ENCODE results near the gene NUP98. TPM values are rescaled to one million over a fixed set of nuclear protein-coding genes. Genes with fewer than 3 reads are reported as not detected.
"Not testable (repeated sequence)": the region's sequence is repeated elsewhere in the genome, so short reads cannot be mapped to it uniquely, and the experiment has no call there.

NUP98 gene
- polyA plus RNA-seq, 3 donors from 2014 or later, result 16.2 to 38.1 (median 20.5) TPM

- peak overlapping the region in 4 of 5 donors; percentile 74 to 89 (median 80) for H3K4me3 Mint-ChIP-seq
Measured at GRCh38 chr11:3643102-3643546, 154.2 kb downstream of the NUP98 start.

DNA sequence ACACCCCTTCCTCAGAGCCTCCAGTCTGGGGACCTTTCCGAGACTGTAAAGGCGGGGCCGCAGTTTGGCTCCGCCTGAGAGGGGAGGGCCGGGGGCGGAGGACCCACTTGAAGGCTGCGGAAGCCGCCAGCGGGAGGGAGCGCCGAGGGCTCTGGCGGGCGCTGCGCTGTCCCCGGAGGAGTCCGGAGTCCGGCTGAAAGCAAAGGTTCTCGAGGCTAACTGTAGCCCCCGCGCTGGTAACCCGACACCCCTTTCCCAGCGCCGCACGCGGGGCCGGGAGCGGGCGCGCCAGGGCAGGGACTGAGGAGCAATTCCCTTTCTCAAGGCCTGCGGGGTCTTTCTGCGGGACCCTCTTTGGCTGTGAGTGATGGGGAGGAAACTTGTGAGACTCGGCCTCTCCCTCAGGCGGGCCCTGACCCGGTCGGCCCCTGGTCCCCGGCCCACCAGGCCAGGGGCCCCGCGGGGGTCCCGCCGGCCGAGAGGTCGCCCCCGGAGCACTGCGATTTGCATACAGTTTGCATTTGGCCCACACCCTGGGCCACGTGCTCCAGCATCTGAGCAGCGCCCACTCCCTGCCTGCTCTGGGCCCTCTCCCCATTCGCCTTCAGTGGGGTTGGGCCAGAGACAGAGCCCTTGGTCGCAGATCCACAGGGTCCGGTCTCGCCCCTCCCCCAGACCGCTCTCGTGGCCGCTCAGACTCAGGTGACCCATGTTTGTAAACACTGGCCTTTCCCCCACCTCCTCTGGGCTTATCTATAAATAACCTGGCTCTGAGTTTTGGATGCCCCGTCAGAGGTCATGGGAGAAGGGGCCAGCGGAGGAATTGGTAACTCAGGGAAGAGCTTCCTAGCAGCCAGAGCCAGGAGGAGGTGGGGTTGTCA is 155.0 kb downstream of the NUP98 start:
- Mint-ChIP-seq H3K36me3 (no peaks in the 10 kb centered on the region), H3K9me3 (peaks cover 0 to 1% (median 0%) of the 10 kb centered on the region in 6 donors), H3K4me1 (peaks cover 6 to 10% of the 10 kb centered on the region in 2 donors), H3K4me3 (peak overlapping the region; percentile 72 to 89 (median 79)), H3K27me3 (ENCODE audit: low read depth in 3 of 3) (peaks cover 9 to 12% (median 12%) of the 10 kb centered on the region in 3 donors), H3K27ac (peak overlapping the region in 2 of 6 donors; percentile 45 to 46)
- peak; percentile 52 to 58 (median 53) for DNase-seq

More at GRCh38 chr11:3643102-3643546, 154.2 kb downstream of the NUP98 start:
- not testable (repeated sequence) for H3K9me3 Mint-ChIP-seq, DNase-seq, H3K36me3 Mint-ChIP-seq, H3K27ac Mint-ChIP-seq
- H3K4me1 Mint-ChIP-seq, result peaks cover 6 to 10% of the 10 kb centered on the region in 2 donors
- H3K27me3 Mint-ChIP-seq (ENCODE audit: low read depth in 3 of 3), result peaks cover 10 to 12% (median 12%) of the 10 kb centered on the region in 3 donors

DNA sequence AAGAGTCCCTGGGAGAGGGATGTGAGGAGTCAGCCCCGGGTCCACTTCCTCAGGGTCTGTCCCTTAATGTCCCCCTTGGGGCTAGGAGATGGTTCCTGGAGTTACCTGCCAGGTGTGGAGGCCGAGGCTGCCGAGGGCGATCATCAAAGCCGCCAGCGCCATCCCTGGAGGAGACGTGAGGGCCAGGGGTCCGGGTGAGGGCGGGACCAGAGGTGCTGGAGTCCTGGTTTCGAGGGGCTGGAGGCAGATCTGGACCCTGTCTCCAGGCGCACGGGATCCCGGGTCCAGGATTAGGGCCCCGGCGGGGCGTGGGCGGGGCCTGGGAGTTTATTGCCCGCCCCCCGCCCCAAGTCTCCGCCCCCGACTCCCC is 155.7 kb downstream of the NUP98 start, which contains the start of gene ART5:
Gene ART5 (minus strand): TSS at position 292 of the 370 bp plus-strand sequence. CDS start 130 bp downstream, at position 162.
- no peaks in the 10 kb centered on the region for H3K36me3 Mint-ChIP-seq
- H3K27ac Mint-ChIP-seq, result peak within 1 kb of the TSS in 2 of 6 donors; percentile 45 to 46

DNA sequence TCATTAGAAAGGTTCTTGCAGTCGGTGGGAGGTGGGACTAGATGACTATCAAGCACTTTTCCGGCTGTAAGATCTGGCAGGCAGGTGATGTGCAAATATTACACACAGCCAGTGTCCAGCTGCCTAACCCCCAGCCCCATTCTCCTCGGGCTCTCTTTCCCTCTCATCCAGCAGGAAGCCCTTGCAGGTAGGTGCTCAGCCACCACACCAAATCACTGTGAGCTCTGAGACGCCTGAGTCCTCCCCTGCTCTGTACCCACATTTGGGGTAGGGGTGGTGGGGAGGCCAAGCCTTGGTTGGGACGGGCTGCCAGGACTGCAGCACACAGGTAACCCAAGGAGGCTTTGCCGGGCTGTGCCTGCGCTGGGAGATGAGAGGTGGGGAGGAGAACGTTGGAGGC is 156.2 kb downstream of the NUP98 start:
- DNase-seq, result no peak
- H3K4me1 Mint-ChIP-seq, result peaks cover 6 to 10% of the 10 kb centered on the region in 2 donors
- H3K27ac Mint-ChIP-seq, result peak overlapping the region in 1 of 6 donors; percentile 22
- H3K4me3 Mint-ChIP-seq, result peak overlapping the region; percentile 41 to 80 (median 72)
- H3K9me3 Mint-ChIP-seq, result peaks cover 0 to 1% (median 0%) of the 10 kb centered on the region in 6 donors
- H3K27me3 Mint-ChIP-seq (ENCODE audit: low read depth in 3 of 3), result peaks cover 7 to 12% (median 9%) of the 10 kb centered on the region in 3 donors
- H3K36me3 Mint-ChIP-seq, result no peaks in the 10 kb centered on the region

More for the DNA sequence above, 155.7 kb downstream of the NUP98 start, which contains the start of gene ART5:
- H3K9me3 Mint-ChIP-seq, result peaks cover 0 to 1% (median 0%) of the 10 kb centered on the region in 6 donors
- no peak for DNase-seq
- H3K27me3 Mint-ChIP-seq (ENCODE audit: low read depth in 3 of 3), result peaks cover 9 to 12% (median 12%) of the 10 kb centered on the region in 3 donors
- H3K4me3 Mint-ChIP-seq, result peak within 1 kb of the TSS; percentile 72 to 89 (median 79)
- peaks cover 6 to 10% of the 10 kb centered on the region in 2 donors for H3K4me1 Mint-ChIP-seq

DNA sequence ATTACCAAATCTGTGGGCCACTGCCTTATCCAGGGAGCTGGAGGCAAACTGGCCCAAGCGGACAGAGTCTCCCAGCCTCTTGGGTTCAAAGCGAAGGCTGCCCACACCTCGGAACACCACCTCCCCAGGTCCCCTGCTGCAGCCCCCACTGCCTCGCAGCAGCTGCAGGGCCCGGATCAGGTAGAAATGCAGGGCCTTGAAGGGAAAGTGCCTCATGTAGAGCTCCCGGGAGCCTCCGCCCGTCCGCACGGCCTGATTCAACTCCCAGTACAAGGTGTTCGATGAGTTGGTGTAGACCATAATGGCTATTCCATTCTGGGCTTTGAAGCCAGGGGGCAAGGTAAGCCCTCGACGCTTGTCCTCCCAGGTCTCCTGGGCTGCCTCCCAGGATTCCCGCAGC is 157.5 kb downstream of the NUP98 start:
- Mint-ChIP-seq H3K4me3 (no peak overlapping the region), H3K9me3 (peaks cover 0 to 1% (median 0%) of the 10 kb centered on the region in 6 donors), H3K27ac (no peak overlapping the region), H3K36me3 (no peaks in the 10 kb centered on the region), H3K4me1 (peaks cover 6 to 10% of the 10 kb centered on the region in 2 donors), H3K27me3 (ENCODE audit: low read depth in 3 of 3) (peaks cover 7 to 10% (median 9%) of the 10 kb centered on the region in 3 donors)
- no peak for DNase-seq

DNA sequence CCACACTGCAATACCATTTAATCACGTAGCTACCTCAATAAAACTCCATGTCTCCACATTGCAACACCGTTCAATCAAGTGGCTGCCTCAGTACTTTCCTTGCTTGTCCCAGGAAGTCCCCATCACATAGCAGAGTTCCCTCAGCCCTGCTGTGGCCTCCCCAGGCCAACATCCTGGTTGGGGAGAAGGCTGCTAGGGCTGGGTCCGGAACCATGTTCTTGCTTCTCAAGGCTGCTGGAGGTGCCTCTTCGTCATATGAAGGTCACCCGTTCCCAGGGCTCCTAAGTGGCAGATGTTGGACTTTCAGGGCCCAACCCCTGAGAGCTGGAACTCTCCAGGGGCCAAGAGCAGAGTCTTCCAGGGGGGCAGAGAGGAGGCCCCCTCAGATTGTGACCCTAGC is 158.8 kb downstream of the NUP98 start:
- no peaks in the 10 kb centered on the region for H3K9me3 Mint-ChIP-seq
- no peak overlapping the region for H3K27ac Mint-ChIP-seq
- peaks cover 6 to 10% of the 10 kb centered on the region in 2 donors for H3K4me1 Mint-ChIP-seq
- H3K36me3 Mint-ChIP-seq, result no peaks in the 10 kb centered on the region
- no peak overlapping the region for H3K4me3 Mint-ChIP-seq
- peaks cover 3 to 7% (median 3%) of the 10 kb centered on the region in 3 donors for H3K27me3 Mint-ChIP-seq (ENCODE audit: low read depth in 3 of 3)
- DNase-seq, result no peak

- no peak overlapping the region for H3K4me3 Mint-ChIP-seq
- peaks cover 0 to 4% of the 10 kb centered on the region in 2 donors for H3K4me1 Mint-ChIP-seq
- peaks cover 0 to 3% (median 3%) of the 10 kb centered on the region in 3 donors for H3K27me3 Mint-ChIP-seq (ENCODE audit: low read depth in 3 of 3)
- no peak overlapping the region for H3K27ac Mint-ChIP-seq
- no peaks in the 10 kb centered on the region for H3K9me3 Mint-ChIP-seq
- no peak for DNase-seq
- H3K36me3 Mint-ChIP-seq, result no peaks in the 10 kb centered on the region
Measured at GRCh38 chr11:3637201-3637600, 160.2 kb downstream of the NUP98 start.

GRCh38 chr11:3635641-3636375 is 161.5 kb downstream of the NUP98 start:
- peaks cover 0 to 3% (median 1%) of the 10 kb centered on the region in 3 donors for H3K27me3 Mint-ChIP-seq (ENCODE audit: low read depth in 3 of 3)

DNA sequence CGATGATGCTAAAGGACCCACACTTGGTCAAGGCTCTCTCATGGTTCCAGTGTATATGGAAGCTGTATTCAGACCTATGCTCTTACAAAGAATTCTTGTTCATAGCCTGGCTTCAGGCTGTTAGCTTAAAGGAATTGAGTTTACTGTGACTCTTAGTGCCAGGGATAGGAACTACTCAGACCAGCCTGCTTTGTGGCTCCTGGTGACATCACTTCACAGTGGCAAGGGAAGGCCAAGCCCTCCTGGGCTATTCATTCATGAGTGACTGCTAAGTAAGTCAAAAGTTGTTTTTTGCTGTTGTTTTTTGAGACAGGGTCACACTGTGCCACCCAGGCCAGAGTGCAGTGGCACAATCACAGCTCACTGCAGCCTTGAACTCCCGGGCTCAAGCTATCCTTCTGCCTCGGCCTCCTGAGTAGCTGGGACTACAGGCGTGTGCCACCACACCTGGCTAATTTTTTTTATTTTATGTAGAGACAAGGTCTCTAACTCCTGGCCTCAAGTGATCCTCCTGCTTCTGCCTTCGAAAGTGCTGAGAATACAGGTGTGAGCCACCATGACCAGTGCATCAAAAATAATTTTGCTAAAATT is 165.2 kb downstream of the NUP98 start:
- Mint-ChIP-seq H3K4me1 (no peaks in the 10 kb centered on the region), H3K27ac (no peak overlapping the region)

More at GRCh38 chr11:3635641-3636375, 161.5 kb downstream of the NUP98 start:
- H3K27ac Mint-ChIP-seq, result no peak overlapping the region
- H3K36me3 Mint-ChIP-seq, result no peaks in the 10 kb centered on the region
- no peaks in the 10 kb centered on the region for H3K9me3 Mint-ChIP-seq
- no peak for DNase-seq
- no peaks in the 10 kb centered on the region for H3K4me1 Mint-ChIP-seq
- no peak overlapping the region for H3K4me3 Mint-ChIP-seq

DNA sequence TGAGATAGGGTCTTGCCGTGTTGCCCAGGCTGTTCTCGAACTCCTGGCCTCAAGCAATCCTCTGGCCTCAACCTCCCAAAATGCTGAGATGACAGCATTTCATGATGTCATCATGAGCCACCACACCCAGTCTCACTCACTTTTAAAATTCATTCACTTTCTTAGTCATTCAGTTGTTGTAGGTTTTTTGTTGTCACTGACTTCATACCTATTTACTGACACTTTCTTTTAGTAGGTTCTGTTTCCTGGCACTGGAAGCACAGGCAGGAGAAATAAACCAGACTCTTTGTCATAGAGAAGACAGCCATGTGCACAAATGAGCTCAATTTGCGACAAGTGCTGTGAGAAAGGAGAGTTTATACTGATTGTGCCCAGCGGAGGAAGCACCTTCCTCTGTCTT is 166.0 kb downstream of the NUP98 start:
- Mint-ChIP-seq H3K4me1 (peaks cover 0 to 3% of the 10 kb centered on the region in 2 donors), H3K27ac (no peak overlapping the region), H3K36me3 (no peaks in the 10 kb centered on the region), H3K4me3 (no peak overlapping the region), H3K9me3 (no peaks in the 10 kb centered on the region), H3K27me3 (ENCODE audit: low read depth in 3 of 3) (peaks cover 0 to 5% (median 0%) of the 10 kb centered on the region in 3 donors)
- no peak for DNase-seq

More for the DNA sequence above, 165.2 kb downstream of the NUP98 start:
- no peak for DNase-seq
- Mint-ChIP-seq H3K9me3 (no peaks in the 10 kb centered on the region), H3K27me3 (ENCODE audit: low read depth in 3 of 3) (peaks cover 0 to 1% (median 0%) of the 10 kb centered on the region in 3 donors), H3K4me3 (no peak overlapping the region), H3K36me3 (no peaks in the 10 kb centered on the region)

- no peak for DNase-seq
- H3K27me3 Mint-ChIP-seq (ENCODE audit: low read depth in 3 of 3), result peaks cover 0 to 5% (median 2%) of the 10 kb centered on the region in 3 donors
- H3K9me3 Mint-ChIP-seq, result no peaks in the 10 kb centered on the region
- peaks cover 0 to 3% of the 10 kb centered on the region in 2 donors for H3K4me1 Mint-ChIP-seq
- no peak overlapping the region for H3K27ac Mint-ChIP-seq
- H3K4me3 Mint-ChIP-seq, result no peak overlapping the region
- H3K36me3 Mint-ChIP-seq, result no peaks in the 10 kb centered on the region
Measured at GRCh38 chr11:3627291-3627690, 170.1 kb downstream of the NUP98 start.

- Mint-ChIP-seq H3K27ac (no peak overlapping the region), H3K27me3 (ENCODE audit: low read depth in 3 of 3) (peaks cover 0 to 3% (median 2%) of the 10 kb centered on the region in 3 donors), H3K9me3 (no peaks in the 10 kb centered on the region), H3K36me3 (no peaks in the 10 kb centered on the region), H3K4me1 (peaks cover 0 to 3% of the 10 kb centered on the region in 2 donors), H3K4me3 (no peak overlapping the region)
- DNase-seq, result no peak
Measured at GRCh38 chr11:3626250-3626960, 170.9 kb downstream of the NUP98 start.
